Measurements from ENCODE around the gene SCRT2. TPM values are rescaled to one million over a fixed set of nuclear protein-coding genes. Genes with fewer than 3 reads are reported as not detected.

The SCRT2 gene
- total and polyA plus RNA-seq, 2 of the 4 experiments (the other 2 are of a cell fraction): not detected

DNA sequence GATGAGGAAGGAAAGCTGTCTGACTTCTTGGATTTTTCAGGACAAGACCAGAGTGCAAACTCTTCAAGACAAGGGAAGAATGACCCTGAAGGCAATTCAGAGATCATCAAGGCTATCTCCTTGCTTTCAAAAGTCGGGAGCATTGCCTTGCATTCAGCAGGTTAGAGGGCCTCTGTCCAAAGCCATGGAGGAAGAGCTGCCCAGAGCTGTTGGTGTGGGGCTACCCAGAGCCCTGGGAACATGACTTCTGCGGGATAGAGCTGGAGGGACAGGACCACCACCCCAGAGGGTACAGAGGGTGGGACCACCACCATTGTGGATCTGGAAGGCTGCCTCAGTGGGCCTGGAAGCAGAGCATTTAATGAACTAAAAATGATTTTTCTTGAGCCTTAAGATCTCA, 17.4 kb downstream of the SCRT2 start:
- H3K9ac ChIP-seq (ENCODE audit: low read depth, low read length): no peak overlapping the region
- no peak overlapping the region for H3K14ac ChIP-seq (replicated peaks; ENCODE audit: low read depth, low read length)
- no peak overlapping the region for H2BK120ac ChIP-seq (ENCODE audit: low read depth, low read length)
- H2AFZ ChIP-seq (replicated peaks; ENCODE audit: low read length, poor library complexity): no peak overlapping the region
- POLR2A ChIA-PET (ENCODE audit: unreplicated experiment): no interaction called here
- H3K4ac ChIP-seq (ENCODE audit: low read depth, low read length): no peak overlapping the region
- H3K27ac ChIP-seq (ENCODE audit: insufficient read depth, low read length): no peak overlapping the region
- ATAC-seq (ENCODE audit: low read depth) (no peak), DNase-seq (no peak)
- no peak overlapping the region for H3K56ac ChIP-seq (ENCODE audit: extremely low read depth, insufficient read depth, low read length)
- H4K8ac ChIP-seq (ENCODE audit: low read depth in 2 of 2, low read length in 2 of 2): no peak overlapping the region
- intact Hi-C loops (cut with micrococcal nuclease) (no loop called here), dilution Hi-C loops (cut with HindIII; ENCODE audit: low sequenced_read_pairs, unreplicated experiment) (no loop called here), in situ Hi-C loops (cut with MboI; ENCODE audit: low sequenced_read_pairs) (loop anchor here (10.0 kb wide), 3 partner anchors 113 to 303 kb away; partner anchors contain the start of gene CSNK2A1)
- no peak overlapping the region for H2BK5ac ChIP-seq (ENCODE audit: low read depth, low read length, poor library complexity, severe bottlenecking)
- H2AK5ac ChIP-seq (ENCODE audit: low read depth, low read length): no peak overlapping the region
- H3K9me3 ChIP-seq (ENCODE audit: control insufficient read depth, insufficient read depth, low read length): no peaks in the 10 kb centered on the region
- H3K36me3 ChIP-seq (ENCODE audit: control insufficient read depth, insufficient read depth, low read length): no peaks in the 10 kb centered on the region
- H2BK20ac ChIP-seq (ENCODE audit: low read depth, low read length): no peak overlapping the region
- H3K9me1 ChIP-seq (ENCODE audit: insufficient read depth, low read length): peaks cover 9% of the 10 kb centered on the region
- BruUV-seq (replicated peaks): no TSS peak
- peak overlapping the region; percentile 12 for H2AK9ac ChIP-seq (replicated peaks; ENCODE audit: low read depth, low read length, poor library complexity)
- H3K4me2 ChIP-seq (ENCODE audit: low read depth, low read length): no peak overlapping the region
- H3K23ac ChIP-seq (ENCODE audit: low read depth, low read length): no peak overlapping the region
- CTCF ChIA-PET: interaction anchor here (0.8 kb wide), 1 partner anchor 9 kb away, joined by 3 read pairs; no protein-coding TSS in a partner anchor
- no peak overlapping the region for H4K5ac ChIP-seq (ENCODE audit: low read depth, low read length)
- no peak overlapping the region for H4K91ac ChIP-seq (ENCODE audit: insufficient read depth, low read depth, low read length)
- H3K4me3 ChIP-seq (ENCODE audit: insufficient read depth, low read depth, low read length): no peak overlapping the region
- H4K20me1 ChIP-seq (ENCODE audit: insufficient read depth, low read length): no peaks in the 10 kb centered on the region
- peaks cover 11% of the 10 kb centered on the region for H3K4me1 ChIP-seq (ENCODE audit: control insufficient read depth, insufficient read depth, low read length)
- no peak overlapping the region for H2BK15ac ChIP-seq (ENCODE audit: low read depth, low read length)
- TF ChIP-seq, protein P1, sequence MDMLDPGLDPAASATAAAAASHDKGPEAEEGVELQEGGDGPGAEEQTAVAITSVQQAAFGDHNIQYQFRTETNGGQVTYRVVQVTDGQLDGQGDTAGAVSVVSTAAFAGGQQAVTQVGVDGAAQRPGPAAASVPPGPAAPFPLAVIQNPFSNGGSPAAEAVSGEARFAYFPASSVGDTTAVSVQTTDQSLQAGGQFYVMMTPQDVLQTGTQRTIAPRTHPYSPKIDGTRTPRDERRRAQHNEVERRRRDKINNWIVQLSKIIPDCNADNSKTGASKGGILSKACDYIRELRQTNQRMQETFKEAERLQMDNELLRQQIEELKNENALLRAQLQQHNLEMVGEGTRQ (IDR thresholded peaks at IDR 0.05; ENCODE audit: low read depth, low read length): no peak
- TF ChIP-seq NFE2L2 (IDR thresholded peaks at IDR 0.05; ENCODE audit: low read depth, low read length): no peak
- TF ChIP-seq RAD21 (IDR thresholded peaks at IDR 0.05; ENCODE audit: low read length): no peak
- TF ChIP-seq CHD1 (IDR thresholded peaks at IDR 0.05; ENCODE audit: low read depth, low read length): no peak
- TF ChIP-seq POLR2A (IDR thresholded peaks at IDR 0.05; ENCODE audit: low read depth, low read length): no peak
- TF ChIP-seq, protein P2, sequence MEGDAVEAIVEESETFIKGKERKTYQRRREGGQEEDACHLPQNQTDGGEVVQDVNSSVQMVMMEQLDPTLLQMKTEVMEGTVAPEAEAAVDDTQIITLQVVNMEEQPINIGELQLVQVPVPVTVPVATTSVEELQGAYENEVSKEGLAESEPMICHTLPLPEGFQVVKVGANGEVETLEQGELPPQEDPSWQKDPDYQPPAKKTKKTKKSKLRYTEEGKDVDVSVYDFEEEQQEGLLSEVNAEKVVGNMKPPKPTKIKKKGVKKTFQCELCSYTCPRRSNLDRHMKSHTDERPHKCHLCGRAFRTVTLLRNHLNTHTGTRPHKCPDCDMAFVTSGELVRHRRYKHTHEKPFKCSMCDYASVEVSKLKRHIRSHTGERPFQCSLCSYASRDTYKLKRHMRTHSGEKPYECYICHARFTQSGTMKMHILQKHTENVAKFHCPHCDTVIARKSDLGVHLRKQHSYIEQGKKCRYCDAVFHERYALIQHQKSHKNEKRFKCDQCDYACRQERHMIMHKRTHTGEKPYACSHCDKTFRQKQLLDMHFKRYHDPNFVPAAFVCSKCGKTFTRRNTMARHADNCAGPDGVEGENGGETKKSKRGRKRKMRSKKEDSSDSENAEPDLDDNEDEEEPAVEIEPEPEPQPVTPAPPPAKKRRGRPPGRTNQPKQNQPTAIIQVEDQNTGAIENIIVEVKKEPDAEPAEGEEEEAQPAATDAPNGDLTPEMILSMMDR (conservative IDR thresholded peaks at IDR 0.05; ENCODE audit: low read depth, low read length): no peak
- no peak for TF ChIP-seq MAZ (IDR thresholded peaks at IDR 0.05; ENCODE audit: borderline replicate concordance, low read depth, low read length)
- no peak for TF ChIP-seq SMC3 (IDR thresholded peaks at IDR 0.05; ENCODE audit: low read depth, low read length)
- TF ChIP-seq, protein P3, sequence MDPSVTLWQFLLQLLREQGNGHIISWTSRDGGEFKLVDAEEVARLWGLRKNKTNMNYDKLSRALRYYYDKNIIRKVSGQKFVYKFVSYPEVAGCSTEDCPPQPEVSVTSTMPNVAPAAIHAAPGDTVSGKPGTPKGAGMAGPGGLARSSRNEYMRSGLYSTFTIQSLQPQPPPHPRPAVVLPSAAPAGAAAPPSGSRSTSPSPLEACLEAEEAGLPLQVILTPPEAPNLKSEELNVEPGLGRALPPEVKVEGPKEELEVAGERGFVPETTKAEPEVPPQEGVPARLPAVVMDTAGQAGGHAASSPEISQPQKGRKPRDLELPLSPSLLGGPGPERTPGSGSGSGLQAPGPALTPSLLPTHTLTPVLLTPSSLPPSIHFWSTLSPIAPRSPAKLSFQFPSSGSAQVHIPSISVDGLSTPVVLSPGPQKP (IDR thresholded peaks at IDR 0.05; ENCODE audit: borderline replicate concordance, low read depth, low read length): no peak
- TF ChIP-seq MXI1 (IDR thresholded peaks at IDR 0.05; ENCODE audit: borderline replicate concordance, low read depth, low read length): no peak
- WGBS, 2 experiments (ENCODE audit: extremely low coverage in 2 of 2, insufficient read length in 1 of 2): no CpG with 5 or more reads among the region's 2 CpGs
- peaks cover 0 to 4% of the 10 kb centered on the region in 2 experiments; a peak in 1 of 4 replicates for H3K79me1 ChIP-seq (ENCODE audit: low read depth in 1 of 2, low read length in 2 of 2)
- H3K18ac ChIP-seq (ENCODE audit: low read depth, low read length): no peak overlapping the region
- peaks cover 25% of the 10 kb centered on the region for H3K27me3 ChIP-seq (ENCODE audit: control insufficient read depth, insufficient read depth, low read length)
